GM18526 (cell line): ENCODE results near the gene WDPCP.

Experiments used
- POLR2A ChIP-seq: IDR thresholded peaks from 3 replicates; pipeline ENCODE4 v1.6.1; 2011; ENCODE audit not compliant: insufficient read length; ENCODE audit errors: extremely low read depth

WDPCP gene

GRCh38 chr2:63346411-63346810 is 241.9 kb downstream of the WDPCP start:
- no peak for TF ChIP-seq POLR2A

- no peak for TF ChIP-seq POLR2A
Observed at GRCh38 chr2:63345285-63345633, 243.0 kb downstream of the WDPCP start.

GRCh38 chr2:63344575-63345284 is 243.5 kb downstream of the WDPCP start:
- TF ChIP-seq POLR2A: no peak

- no peak for TF ChIP-seq POLR2A
Observed at GRCh38 chr2:63343397-63344109, 244.7 kb downstream of the WDPCP start.

- no peak for TF ChIP-seq POLR2A
Observed at GRCh38 chr2:63340443-63340842, 247.8 kb downstream of the WDPCP start.

GRCh38 chr2:63334910-63335309 is 253.4 kb downstream of the WDPCP start:
- no peak for TF ChIP-seq POLR2A

GRCh38 chr2:63326473-63326872 is 261.8 kb downstream of the WDPCP start:
- TF ChIP-seq POLR2A: no peak

- TF ChIP-seq POLR2A: no peak
Observed at GRCh38 chr2:63320669-63321068, 267.6 kb downstream of the WDPCP start.

GRCh38 chr2:63310614-63311013 is 277.7 kb downstream of the WDPCP start:
- TF ChIP-seq POLR2A: no peak

GRCh38 chr2:63301481-63301880 is 286.8 kb downstream of the WDPCP start:
- no peak for TF ChIP-seq POLR2A

- no peak for TF ChIP-seq POLR2A
Observed at GRCh38 chr2:63300835-63301234, 287.4 kb downstream of the WDPCP start.

GRCh38 chr2:63287956-63288355 is 300.3 kb downstream of the WDPCP start:
- no peak for TF ChIP-seq POLR2A

- no peak for TF ChIP-seq POLR2A
Observed at GRCh38 chr2:63283273-63283672, 305.0 kb downstream of the WDPCP start.

- no peak for TF ChIP-seq POLR2A
Observed at GRCh38 chr2:63272560-63272959, 315.7 kb downstream of the WDPCP start.

- no peak for TF ChIP-seq POLR2A
Observed at GRCh38 chr2:63270717-63271116, 317.6 kb downstream of the WDPCP start.

GRCh38 chr2:63268946-63269345 is 319.3 kb downstream of the WDPCP start:
- TF ChIP-seq POLR2A: no peak

- TF ChIP-seq POLR2A: no peak
Observed at GRCh38 chr2:63261137-63261621, 327.1 kb downstream of the WDPCP start.
